Stimulated activated CD4-positive, alpha-beta T cell treated with anti-CD3 and anti-CD28 coated beads, TNF-alpha, amount 100 ng/mL, for 1 hour (primary cell): ENCODE results near the gene EEF1A1.
"Not testable (repeated sequence)": the region's sequence is repeated elsewhere in the genome, so short reads cannot be mapped to it uniquely, and the experiment has no call there.

ENCODE experiments used
- DNase-seq, 3 donors: peaks; one replicate each; pipeline ENCODE4 v3.0.0-alpha.2; 2020; ENCODE audit warnings: low read depth in 3 of 3, low spot score in 1 of 3

The EEF1A1 gene

GRCh38 chr6:73520688-73521350 is at the start of gene EEF1A1:
TSS of gene EEF1A1 (minus strand) at chr6:73521032. CDS start at chr6:73520026, 1,006 bp downstream.
- peak; percentile 97 to 99 (median 99) for DNase-seq

DNA sequence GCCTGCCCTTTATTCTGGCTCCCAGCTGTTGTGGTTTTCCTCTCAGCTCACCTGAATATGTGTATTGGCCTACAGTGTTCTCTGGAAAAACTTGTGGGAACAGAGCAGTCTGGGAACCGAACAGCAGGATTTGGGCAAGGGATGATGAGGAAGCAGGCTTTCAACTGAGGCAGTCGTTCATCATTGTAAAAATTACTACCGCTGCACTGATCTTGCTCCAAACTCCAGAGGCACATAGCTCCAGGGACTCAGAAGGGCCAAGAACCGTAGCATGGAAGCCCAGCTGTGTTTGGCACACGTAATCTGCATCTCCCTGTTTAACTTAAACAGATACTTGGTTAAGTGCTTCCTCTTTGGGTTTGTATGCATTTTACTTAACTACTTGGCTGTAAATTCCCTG is 48.3 kb upstream of the EEF1A1 start:
- no peak for DNase-seq

DNA sequence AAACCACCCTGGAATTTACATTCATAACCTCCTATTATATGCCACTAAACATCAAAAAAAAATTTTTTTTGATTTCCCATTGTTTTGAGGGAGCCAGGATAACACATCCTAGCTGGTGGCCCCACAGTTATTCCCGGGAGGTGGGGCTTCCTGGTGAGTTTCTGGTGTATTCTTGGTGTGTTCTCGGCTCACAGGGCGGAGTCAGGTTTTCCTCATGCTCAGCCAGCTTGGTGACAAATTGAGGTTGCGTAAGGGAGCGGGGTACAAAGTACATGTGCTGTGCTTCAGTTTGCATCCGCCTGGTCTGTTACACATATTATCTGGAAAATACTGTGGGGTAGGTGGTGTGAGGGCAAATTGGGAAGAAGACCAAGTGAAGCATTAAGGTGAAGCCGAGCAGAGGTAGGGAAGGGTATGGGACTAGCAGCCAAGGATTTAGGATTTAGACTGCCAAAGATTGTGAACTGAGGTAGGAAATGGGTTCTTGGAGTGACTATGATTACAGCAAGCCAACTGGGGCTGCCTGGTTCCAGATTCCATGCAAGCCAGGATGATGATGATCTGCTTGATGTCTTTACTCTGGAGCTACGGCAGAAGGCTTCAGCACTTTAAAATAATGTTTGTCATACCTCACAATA is 46.2 kb upstream of the EEF1A1 start:
- no peak for DNase-seq

DNA sequence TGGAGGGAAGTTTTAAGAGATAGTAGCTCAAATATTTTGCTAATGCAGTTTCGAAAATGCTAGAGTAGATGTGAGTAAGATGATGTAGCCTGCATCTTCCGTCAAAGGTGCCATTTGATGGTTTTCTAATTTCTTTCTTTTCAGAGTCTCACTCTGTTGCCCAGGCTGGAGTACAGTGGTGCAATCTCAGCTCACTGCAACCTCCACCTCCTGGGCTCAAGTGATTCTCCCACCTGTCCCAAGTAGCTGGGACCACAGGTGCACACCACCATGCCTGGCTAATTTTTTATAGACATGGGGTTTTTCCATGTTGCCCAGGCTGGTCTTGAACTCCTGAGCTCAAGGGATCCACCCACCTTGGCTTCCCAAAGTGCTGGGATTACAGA is 45.6 kb upstream of the EEF1A1 start:
- DNase-seq: not testable (repeated sequence)

DNA sequence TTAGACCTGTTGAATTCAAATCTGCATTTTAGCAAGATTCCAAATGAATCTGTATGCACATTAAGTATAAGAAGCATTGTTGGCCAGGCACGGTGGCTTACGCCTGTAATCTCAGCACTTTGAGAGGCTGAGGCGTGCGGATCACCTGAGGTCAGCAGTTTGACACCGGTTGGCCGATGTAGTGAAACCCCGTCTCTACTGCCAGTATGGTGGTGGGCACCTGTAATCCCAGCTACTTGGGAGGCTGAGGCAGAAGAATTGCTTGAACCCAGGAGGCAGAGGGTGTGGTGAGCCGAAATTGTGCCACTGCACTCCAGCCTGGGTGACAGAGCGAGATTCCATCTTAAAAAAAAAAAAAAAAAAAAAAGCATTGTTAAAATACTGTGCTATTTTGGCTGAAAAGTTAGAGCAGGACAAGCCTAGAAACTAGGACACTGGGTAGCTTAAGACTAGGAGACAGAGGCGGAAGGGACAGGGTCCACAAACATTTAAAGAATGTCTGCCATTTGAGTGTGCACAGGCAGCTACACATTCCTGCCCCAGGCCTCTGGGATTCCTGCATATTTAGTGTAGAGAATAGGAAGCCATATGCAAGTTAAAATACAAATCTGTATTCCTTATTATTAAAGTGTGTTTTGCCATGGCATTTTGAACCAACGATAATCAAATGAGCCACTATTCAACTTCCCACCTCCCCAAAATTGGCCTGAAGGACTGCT is 45.1 kb upstream of the EEF1A1 start:
- DNase-seq: no peak

DNA sequence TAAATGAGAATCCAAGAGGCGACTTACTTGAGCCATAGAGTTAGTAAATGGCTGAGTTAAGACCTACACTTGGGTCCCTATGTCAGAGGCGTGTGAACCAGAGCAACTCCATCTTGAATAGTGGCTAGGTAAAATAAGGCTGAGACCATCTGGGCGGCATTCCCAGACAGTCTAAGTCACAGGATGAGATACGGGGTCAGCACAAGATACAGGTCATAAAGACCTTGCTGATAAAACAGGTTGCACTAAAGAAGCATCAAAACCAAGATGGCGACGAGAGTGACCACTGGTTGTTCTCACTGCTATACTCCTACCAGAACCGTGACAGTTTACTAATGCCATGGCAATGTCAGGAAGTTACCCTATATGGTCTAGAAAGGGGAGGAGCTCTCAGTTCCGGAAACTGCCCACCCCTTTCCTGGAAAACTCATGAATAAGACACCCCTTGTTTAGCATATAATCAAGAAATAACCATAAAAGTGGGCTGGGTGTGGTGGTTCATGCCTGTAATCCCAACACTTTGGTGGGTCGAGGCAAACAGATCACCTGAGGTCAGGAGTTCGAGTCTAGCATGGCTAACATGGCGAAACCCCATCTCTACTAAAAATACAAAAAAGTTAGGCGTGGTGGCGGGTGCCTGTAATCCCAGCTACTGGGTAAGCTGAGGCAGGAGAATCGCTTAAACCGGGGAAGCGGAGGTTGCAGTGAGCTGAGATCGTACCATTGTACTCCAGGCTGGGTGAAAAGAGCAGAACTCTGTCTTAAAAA is 43.9 kb upstream of the EEF1A1 start:
- DNase-seq: no peak

DNA sequence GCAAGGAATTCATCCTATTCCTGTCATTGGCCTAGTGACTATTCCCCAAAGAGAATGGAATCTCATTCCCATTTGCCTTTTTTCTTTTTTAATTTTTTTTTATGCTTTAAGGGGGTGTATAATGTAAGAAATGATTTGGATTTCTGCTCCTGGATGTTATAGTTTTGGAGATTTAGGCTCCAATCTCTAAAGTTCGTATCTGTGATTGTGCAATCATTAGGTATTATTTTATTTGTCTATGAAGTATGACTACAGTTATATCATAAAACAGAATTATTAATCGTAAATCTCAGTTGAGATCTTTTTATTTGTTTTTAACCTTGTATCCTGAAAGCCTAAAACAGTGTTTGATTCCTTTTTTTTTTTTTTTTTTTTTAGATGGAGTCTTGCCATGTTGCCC is 41.7 kb upstream of the EEF1A1 start:
- no peak for DNase-seq

DNA sequence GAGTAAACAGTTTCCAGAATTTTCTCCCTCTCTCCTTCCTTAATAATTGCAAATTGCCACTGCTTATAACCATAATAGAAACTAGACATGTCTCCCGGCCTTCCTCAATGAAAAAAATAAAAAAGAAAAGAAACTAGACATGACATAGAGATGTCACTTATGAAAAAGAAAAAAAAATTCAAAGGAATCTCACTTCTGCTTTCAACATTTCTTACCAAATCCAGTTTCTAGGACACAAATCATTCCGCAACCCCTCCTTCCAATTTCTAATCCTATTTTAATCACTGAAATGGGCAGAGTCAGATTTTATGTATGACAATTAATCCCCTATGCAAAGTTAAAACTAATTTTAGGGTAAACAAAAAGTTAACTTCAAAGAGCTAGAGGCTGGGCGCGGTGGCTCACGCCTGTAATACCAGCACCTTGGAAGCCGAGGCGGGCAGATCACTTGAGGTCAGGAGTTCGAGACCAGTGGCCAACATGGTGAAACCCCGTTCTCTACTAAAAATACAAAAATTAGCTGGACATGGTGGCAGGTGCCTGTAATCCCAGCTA is 40.1 kb upstream of the EEF1A1 start:
- no peak for DNase-seq

- DNase-seq: no peak
Observed at GRCh38 chr6:73560182-73560732, 39.4 kb upstream of the EEF1A1 start.

DNA sequence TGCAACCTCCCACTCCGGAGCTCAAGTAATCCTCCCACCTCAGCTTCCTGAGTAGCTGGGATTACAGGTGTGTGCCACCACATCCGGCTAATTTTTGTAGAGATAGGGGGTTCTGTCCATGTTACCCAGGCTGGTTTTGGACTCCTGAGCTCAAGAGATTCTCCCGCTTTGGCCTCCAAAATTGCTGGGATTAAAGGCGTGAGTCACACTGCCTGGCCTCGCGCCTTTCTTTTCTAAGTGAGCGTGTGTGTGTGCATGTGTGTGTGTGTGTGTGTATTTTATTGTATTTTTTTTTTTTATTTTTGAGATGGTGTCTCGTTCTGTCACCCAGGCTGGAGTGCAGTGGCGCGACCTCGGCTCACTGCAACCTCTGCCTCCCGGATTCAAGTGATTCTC is 38.6 kb upstream of the EEF1A1 start:
- not testable (repeated sequence) for DNase-seq

- DNase-seq: no peak
Observed at GRCh38 chr6:73558624-73559398, 38.0 kb upstream of the EEF1A1 start.

GRCh38 chr6:73556836-73557235 is 36.0 kb upstream of the EEF1A1 start:
- no peak for DNase-seq

GRCh38 chr6:73555380-73555949 is 34.6 kb upstream of the EEF1A1 start:
- not testable (repeated sequence) for DNase-seq

DNA sequence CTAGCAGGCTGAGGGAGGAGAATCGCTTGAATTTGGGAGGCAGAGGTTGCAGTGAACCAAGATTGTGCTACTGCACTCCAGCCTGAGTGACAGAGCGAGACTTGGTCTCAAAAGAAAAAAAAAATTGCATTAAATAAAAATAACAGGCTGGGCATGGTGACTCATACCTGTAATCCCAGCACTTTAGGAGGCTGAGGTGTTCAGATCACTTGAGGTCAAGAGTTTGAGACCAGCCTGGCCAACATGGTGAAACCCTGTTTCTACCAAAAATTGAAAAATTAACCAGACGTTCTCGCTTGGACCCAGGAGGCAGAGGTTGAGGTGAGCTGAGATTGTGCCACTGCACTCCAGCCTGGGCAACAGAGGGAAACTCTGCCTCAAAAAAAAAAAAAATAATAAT is 30.3 kb upstream of the EEF1A1 start:
- not testable (repeated sequence) for DNase-seq

GRCh38 chr6:73548458-73549446 is 27.9 kb upstream of the EEF1A1 start:
- DNase-seq: no peak

GRCh38 chr6:73547036-73547435 is 26.2 kb upstream of the EEF1A1 start:
- no peak for DNase-seq

DNA sequence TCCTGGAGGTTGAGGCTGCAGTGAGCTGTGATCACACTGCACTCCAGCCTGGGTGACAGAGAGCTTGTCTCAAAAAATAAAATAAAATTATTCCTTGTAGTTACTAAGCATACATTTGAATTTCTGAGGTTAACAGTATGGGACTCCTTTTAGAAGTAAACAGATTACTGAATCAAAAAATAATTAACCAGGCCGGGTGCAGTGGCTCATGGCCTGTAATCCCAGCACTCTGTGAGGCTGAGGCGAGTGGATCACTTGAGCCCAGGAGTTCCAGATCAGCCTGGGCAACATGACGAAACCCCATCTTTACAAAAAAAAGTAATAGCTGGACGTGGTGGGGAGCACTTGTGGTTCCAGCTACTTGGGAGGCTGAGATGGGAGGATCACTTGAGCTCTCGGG is 22.1 kb upstream of the EEF1A1 start:
- no peak for DNase-seq

DNA sequence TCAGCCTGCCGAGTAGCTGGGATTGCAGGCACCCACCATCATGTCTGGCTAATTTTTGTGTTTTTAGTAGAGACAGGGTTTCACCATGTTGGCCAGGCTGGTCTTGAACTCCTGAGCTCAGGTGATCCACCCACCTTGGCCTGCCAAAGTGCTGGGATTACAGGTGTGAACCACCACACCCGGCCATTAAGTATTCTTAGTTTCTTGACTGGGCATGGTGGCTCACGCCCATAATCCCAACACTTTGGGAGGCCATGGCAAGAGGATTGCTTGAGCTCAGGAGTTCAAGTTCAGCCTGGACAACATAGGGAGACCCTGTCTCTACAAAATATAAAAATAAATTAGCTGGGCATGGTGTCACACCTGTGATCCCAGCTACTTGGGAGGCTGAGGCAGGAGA is 21.6 kb upstream of the EEF1A1 start:
- not testable (repeated sequence) for DNase-seq
